DMS114 treated with DMSO at 0.1 percent for 48 hours (cell line): ENCODE measurements around the gene SIGLEC10.

Source experiments
- DNase-seq: peaks from one replicate; lab custom pipeline; 2025; ENCODE audit not compliant: unreplicated experiment; lab: John Stamatoyannopoulos, UW

SIGLEC10 gene

GRCh38 chr19:51367255-51367564 lies 50.2 kb downstream of the SIGLEC10 start:
- no peak for DNase-seq

DNA sequence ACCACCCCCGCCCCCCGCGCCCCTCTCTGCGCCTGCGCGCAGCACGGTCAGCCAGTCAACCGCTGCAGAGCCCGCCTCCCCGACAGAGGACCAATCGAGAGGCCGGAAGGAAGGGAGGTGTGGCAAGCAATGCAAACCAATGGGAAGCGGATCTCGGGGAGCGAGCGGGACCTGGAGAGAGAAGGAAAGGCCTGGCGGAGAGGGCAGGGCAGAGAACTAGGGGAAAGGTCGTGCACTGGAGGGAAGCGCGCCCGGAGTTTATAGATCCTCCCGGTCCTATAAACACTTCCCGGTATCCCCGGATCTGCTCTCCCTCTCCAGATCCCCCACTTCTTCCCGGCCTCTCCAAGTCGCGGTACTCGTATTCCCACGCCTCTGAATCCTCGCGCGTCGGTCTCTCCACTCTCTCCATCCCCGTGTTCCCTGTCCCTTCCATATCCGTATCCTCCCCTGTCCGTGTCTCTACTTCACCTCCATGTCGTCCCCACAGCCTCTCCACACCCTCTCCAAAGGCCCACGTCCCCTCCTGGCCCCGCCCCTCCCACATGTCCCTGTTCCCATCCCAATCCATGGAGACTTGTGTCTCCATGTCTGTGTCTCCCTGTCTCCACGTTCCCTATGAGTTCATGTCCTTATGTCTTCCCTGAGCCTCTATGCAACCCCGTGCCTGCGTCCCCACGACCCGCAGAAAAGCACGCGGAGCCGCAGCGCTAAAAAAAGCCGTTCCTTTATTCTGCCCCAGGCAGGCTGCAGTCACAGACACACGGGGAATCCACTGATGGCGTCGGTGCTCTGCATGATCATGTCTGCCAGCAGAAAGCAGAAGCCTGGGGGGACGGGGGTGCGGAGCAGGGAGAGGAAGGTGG lies 50.8 kb downstream of the SIGLEC10 start:
- peak; percentile 92 for DNase-seq

DNA sequence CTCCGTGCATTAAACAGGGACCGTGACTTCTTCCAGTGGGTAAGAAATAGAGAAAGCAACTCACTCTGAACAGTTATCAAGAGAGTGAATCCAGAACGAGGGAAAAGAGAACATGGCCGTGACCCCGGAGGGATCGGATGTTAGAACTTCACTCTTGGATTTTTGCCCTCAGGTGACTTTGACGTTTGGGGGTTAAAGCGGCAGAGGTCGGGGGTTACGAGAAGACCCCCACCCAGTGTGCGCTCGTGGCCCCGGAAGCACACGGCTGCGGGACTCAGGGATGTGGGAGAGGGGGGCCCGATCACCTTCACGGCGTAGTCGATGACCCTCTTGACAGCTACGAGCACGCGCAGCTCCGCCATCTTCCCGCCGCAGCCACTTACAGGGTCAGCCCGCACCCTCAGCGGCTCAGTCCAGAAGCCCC lies 51.5 kb downstream of the SIGLEC10 start, which contains the start of gene ETFB:
ETFB (minus strand) TSS at position 424 of the 424 bp plus-strand sequence; CDS start at position 362, 62 bp downstream.
- DNase-seq = no peak

DNA sequence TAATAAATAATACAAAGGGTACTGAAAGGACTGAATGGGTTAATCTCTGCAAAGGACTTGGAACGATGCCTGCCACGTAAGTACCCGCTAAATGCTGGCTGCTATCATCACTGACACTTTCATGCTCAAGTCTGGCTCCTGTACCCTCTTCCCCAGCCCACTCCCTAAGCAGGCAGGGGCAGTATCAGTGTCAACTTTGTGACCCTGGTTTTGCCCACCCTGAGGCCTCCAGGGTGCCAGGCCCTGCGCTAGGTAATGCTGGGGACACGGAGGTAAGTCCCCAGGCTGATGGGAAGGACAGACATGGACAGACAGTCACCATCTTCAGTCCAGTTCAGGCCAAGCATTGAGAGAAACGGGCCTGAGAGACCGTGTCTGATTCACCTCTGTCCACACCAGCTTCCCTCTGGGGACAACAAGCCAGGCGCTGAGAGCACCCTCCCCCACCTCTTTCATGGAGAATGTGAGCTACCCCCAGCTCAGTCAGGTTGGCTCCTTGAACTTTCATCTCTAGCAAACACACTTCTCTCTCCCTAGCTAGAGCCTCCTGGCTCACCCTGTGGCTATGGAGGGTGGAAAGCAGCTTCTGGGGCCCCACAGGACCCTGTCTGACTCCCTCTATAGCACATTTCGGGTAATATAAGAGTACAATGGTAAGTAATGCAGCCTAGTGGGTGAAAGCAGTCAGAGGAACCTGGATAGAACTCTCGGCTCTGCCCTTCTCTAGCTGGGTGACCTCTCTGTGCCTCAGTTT lies 52.1 kb downstream of the SIGLEC10 start:
- DNase-seq = no peak

- no peak for DNase-seq
Observed at GRCh38 chr19:51364200-51365106, 53.0 kb downstream of the SIGLEC10 start.

GRCh38 chr19:51361239-51361638 lies 56.2 kb downstream of the SIGLEC10 start:
- DNase-seq = no peak
